Colonic mucosa (tissue), 4 donors: ENCODE data around the gene GRIA4. TPM values are rescaled to one million over a fixed set of nuclear protein-coding genes. Genes with fewer than 3 reads are reported as not detected.

Experiments
- DNase-seq: peaks from one replicate; pipeline ENCODE4 v3.0.0-alpha.2; 2020
- H3K27ac ChIP-seq: fragments of 200-600 bp; one replicate; pipeline ENCODE4 v1.8.0; 2021
- H3K27me3 ChIP-seq: fragments of 200-600 bp; one replicate; pipeline ENCODE4 v1.8.0; 2021
- H3K36me3 ChIP-seq: fragments of 200-600 bp; one replicate; pipeline ENCODE4 v1.8.0; 2021
- H3K4me1 ChIP-seq: fragments of 200-600 bp; one replicate; pipeline ENCODE4 v1.8.0; 2021; ENCODE audit warnings: mild to moderate bottlenecking
- H3K4me3 ChIP-seq: fragments of 200-600 bp; one replicate; pipeline ENCODE4 v1.8.0; 2021
- H3K9ac ChIP-seq, 2 donors: one replicate each; pipeline ENCODE4 v1.7.0; 2013; ENCODE audit warnings: control low read depth in 2 of 2, low read depth in 2 of 2, low read length in 2 of 2
- H3K9me3 ChIP-seq: fragments of 200-600 bp; one replicate; pipeline ENCODE4 v1.8.0; 2021
- intact Hi-C: fragments of 100-400 bp; cut with DNase I; formaldehyde crosslinking; loops from one replicate; pipeline ENCODE4 v1.14.1; 2022
- total RNA-seq, 2 donors: library from RNA; stranded (reverse); fragmentation: NEBNext Ultra II Directional in 1 of 2; extraction: Animal tissue kit (Norgen Biotek cat#: 25700) in 1 of 2; gene quantifications; one replicate each; pipeline ENCODE4 v1.2.1, GENCODE V29; 2021
- TF ChIP-seq, protein P1 (sequence below): fragments of 200-600 bp; IDR thresholded peaks from one replicate; pipeline ENCODE4 v1.8.0; 2022; ENCODE audit warnings: antibody characterized with exemption, mild to moderate bottlenecking
- donor health status: healthy.
- donor health status: DM: no; HTN: no; CAD: no.
- donor health status: DM: no; HTN: no; CAD: no.

Gene GRIA4
- total RNA-seq, 2 donors from 2014 or later: 0.67 to 0.69 TPM

DNA sequence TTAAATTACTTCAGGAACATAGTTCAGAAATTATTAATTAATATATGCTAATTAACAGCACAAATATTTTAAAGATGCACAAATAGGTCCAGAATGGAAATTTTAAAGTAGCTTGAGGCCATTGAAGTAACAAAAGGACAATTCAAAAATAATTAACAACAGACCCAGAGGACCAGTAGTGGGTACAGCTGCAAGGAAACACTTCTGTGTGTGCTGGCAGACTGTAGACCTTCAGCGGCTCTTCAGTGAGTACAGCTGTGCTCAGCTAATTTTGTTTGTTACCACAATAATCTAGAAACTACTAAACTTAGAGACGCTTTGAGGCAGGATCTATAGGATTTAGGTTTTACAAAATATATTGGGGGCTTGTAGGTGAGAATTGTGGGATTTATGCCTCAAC lies 103.8 kb downstream of the GRIA4 start:
- H3K4me1 ChIP-seq: no peaks in the 10 kb centered on the region
- DNase-seq: no peak

GRCh38 chr11:105718641-105719040 lies 108.8 kb downstream of the GRIA4 start:
- H3K4me3 ChIP-seq: no peak overlapping the region
- H3K9ac ChIP-seq: no peak overlapping the region
- no peaks in the 10 kb centered on the region for H3K4me1 ChIP-seq
- DNase-seq: no peak
- no peaks in the 10 kb centered on the region for H3K27me3 ChIP-seq
- no peaks in the 10 kb centered on the region for H3K36me3 ChIP-seq
- no peak overlapping the region for H3K27ac ChIP-seq
- H3K9me3 ChIP-seq: no peaks in the 10 kb centered on the region
- intact Hi-C loops: no loop called here
- TF ChIP-seq, protein P1, sequence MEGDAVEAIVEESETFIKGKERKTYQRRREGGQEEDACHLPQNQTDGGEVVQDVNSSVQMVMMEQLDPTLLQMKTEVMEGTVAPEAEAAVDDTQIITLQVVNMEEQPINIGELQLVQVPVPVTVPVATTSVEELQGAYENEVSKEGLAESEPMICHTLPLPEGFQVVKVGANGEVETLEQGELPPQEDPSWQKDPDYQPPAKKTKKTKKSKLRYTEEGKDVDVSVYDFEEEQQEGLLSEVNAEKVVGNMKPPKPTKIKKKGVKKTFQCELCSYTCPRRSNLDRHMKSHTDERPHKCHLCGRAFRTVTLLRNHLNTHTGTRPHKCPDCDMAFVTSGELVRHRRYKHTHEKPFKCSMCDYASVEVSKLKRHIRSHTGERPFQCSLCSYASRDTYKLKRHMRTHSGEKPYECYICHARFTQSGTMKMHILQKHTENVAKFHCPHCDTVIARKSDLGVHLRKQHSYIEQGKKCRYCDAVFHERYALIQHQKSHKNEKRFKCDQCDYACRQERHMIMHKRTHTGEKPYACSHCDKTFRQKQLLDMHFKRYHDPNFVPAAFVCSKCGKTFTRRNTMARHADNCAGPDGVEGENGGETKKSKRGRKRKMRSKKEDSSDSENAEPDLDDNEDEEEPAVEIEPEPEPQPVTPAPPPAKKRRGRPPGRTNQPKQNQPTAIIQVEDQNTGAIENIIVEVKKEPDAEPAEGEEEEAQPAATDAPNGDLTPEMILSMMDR: no peak

More for the DNA sequence above, 103.8 kb downstream of the GRIA4 start:
- Histone ChIP-seq H3K9ac (no peak overlapping the region), H3K9me3 (no peaks in the 10 kb centered on the region), H3K27ac (no peak overlapping the region), H3K36me3 (no peaks in the 10 kb centered on the region), H3K27me3 (no peaks in the 10 kb centered on the region), H3K4me3 (no peak overlapping the region)
- TF ChIP-seq, protein P1: no peak
- intact Hi-C loops: no loop called here

- Histone ChIP-seq H3K4me1 (no peaks in the 10 kb centered on the region), H3K4me3 (no peak overlapping the region), H3K27ac (no peak overlapping the region), H3K36me3 (no peaks in the 10 kb centered on the region), H3K9ac (no peak overlapping the region), H3K27me3 (no peaks in the 10 kb centered on the region), H3K9me3 (no peaks in the 10 kb centered on the region)
- TF ChIP-seq, protein P1: no peak
- intact Hi-C loops: no loop called here
- no peak for DNase-seq
Measured at GRCh38 chr11:105719073-105719822, 109.4 kb downstream of the GRIA4 start.

GRCh38 chr11:105720096-105720495 lies 110.2 kb downstream of the GRIA4 start:
- H3K9ac ChIP-seq: no peak overlapping the region
- no peak overlapping the region for H3K27ac ChIP-seq
- H3K36me3 ChIP-seq: no peaks in the 10 kb centered on the region
- no peaks in the 10 kb centered on the region for H3K27me3 ChIP-seq
- TF ChIP-seq, protein P1: no peak
- intact Hi-C loops: no loop called here
- H3K4me1 ChIP-seq: no peaks in the 10 kb centered on the region
- H3K9me3 ChIP-seq: no peaks in the 10 kb centered on the region
- DNase-seq: no peak
- no peak overlapping the region for H3K4me3 ChIP-seq

DNA sequence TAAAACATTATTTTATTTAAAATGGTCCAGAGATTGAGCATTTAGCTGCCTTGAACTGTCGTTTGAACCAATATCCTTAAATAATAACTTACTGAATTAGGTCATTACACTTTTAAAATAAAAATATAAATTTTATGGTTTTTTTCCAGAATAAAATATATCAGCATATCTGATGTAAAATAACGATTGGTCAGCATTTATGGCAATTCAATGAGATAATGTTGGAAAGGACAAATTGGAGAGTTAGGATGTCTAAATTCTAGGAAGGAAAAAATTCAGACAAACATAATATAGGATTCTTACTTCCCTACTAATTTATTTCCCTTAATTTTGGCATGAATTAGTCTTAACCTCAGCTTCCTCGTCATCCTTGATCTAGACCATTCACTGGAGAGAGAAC lies 113.4 kb downstream of the GRIA4 start:
- H3K9me3 ChIP-seq: no peaks in the 10 kb centered on the region
- DNase-seq: no peak
- no peaks in the 10 kb centered on the region for H3K4me1 ChIP-seq
- TF ChIP-seq, protein P1: no peak
- H3K36me3 ChIP-seq: no peaks in the 10 kb centered on the region
- no peak overlapping the region for H3K27ac ChIP-seq
- no peak overlapping the region for H3K9ac ChIP-seq
- no peak overlapping the region for H3K4me3 ChIP-seq
- intact Hi-C loops: no loop called here
- H3K27me3 ChIP-seq: no peaks in the 10 kb centered on the region
